ENCODE data around the gene KRT38. TPM values are rescaled to one million over a fixed set of nuclear protein-coding genes. Genes with fewer than 3 reads are reported as not detected.
"Not testable (repeated sequence)": the region's sequence is repeated elsewhere in the genome, so short reads cannot be mapped to it uniquely, and the experiment has no call there.

Gene KRT38
- total RNA-seq, 1 experiment from 2014 or later: not detected

GRCh38 chr17:41413982-41414381 lies 26.8 kb downstream of the KRT38 start:
- in situ Hi-C loops (cut with HindIII; ENCODE audit: low pct_unique_long_range_greater_than_20kb, low sequenced_read_pairs): no loop called here
- DNase-seq (ENCODE audit: low read depth, low spot score): no peak

GRCh38 chr17:41413353-41413957 lies 27.3 kb downstream of the KRT38 start:
- DNase-seq (ENCODE audit: low read depth, low spot score): no peak
- in situ Hi-C loops (cut with HindIII; ENCODE audit: low pct_unique_long_range_greater_than_20kb, low sequenced_read_pairs): no loop called here

GRCh38 chr17:41411072-41411840 lies 29.5 kb downstream of the KRT38 start:
- in situ Hi-C loops (cut with HindIII; ENCODE audit: low pct_unique_long_range_greater_than_20kb, low sequenced_read_pairs): no loop called here
- DNase-seq (ENCODE audit: low read depth, low spot score): no peak

GRCh38 chr17:41407226-41407625 lies 33.6 kb downstream of the KRT38 start:
- in situ Hi-C loops (cut with HindIII; ENCODE audit: low pct_unique_long_range_greater_than_20kb, low sequenced_read_pairs): no loop called here
- no peak for DNase-seq (ENCODE audit: low read depth, low spot score)

- DNase-seq (ENCODE audit: low read depth, low spot score): no peak
- in situ Hi-C loops (cut with HindIII; ENCODE audit: low pct_unique_long_range_greater_than_20kb, low sequenced_read_pairs): no loop called here
Measured at GRCh38 chr17:41406205-41406604, 34.6 kb downstream of the KRT38 start.

- peak; percentile 76 for DNase-seq (ENCODE audit: low read depth, low spot score)
- in situ Hi-C loops (cut with HindIII; ENCODE audit: low pct_unique_long_range_greater_than_20kb, low sequenced_read_pairs): no loop called here
Measured at GRCh38 chr17:41404024-41404671, 36.6 kb downstream of the KRT38 start.

- peak; percentile 49 for DNase-seq (ENCODE audit: low read depth, low spot score)
- in situ Hi-C loops (cut with HindIII; ENCODE audit: low pct_unique_long_range_greater_than_20kb, low sequenced_read_pairs): no loop called here
Measured at GRCh38 chr17:41403404-41404023, 37.3 kb downstream of the KRT38 start.

- in situ Hi-C loops (cut with HindIII; ENCODE audit: low pct_unique_long_range_greater_than_20kb, low sequenced_read_pairs): no loop called here
- DNase-seq (ENCODE audit: low read depth, low spot score): no peak
Measured at GRCh38 chr17:41402161-41402560, 38.6 kb downstream of the KRT38 start.

- DNase-seq (ENCODE audit: low read depth, low spot score): no peak
- in situ Hi-C loops (cut with HindIII; ENCODE audit: low pct_unique_long_range_greater_than_20kb, low sequenced_read_pairs): no loop called here
Measured at GRCh38 chr17:41396996-41397660, 43.7 kb downstream of the KRT38 start, which contains the start of gene KRT31. Gene KRT31 (minus strand): TSS chr17:41397608. CDS start chr17:41397539, 69 bp downstream.

GRCh38 chr17:41396340-41396739 lies 44.4 kb downstream of the KRT38 start:
- in situ Hi-C loops (cut with HindIII; ENCODE audit: low pct_unique_long_range_greater_than_20kb, low sequenced_read_pairs): no loop called here
- DNase-seq (ENCODE audit: low read depth, low spot score): no peak

GRCh38 chr17:41395611-41396010 lies 45.2 kb downstream of the KRT38 start:
- in situ Hi-C loops (cut with HindIII; ENCODE audit: low pct_unique_long_range_greater_than_20kb, low sequenced_read_pairs): no loop called here
- DNase-seq (ENCODE audit: low read depth, low spot score): no peak

- in situ Hi-C loops (cut with HindIII; ENCODE audit: low pct_unique_long_range_greater_than_20kb, low sequenced_read_pairs); DNase-seq (ENCODE audit: low read depth, low spot score): not testable (repeated sequence)
Measured at GRCh38 chr17:41395044-41395443, 45.7 kb downstream of the KRT38 start.

GRCh38 chr17:41394254-41394996 lies 46.4 kb downstream of the KRT38 start:
- in situ Hi-C loops (cut with HindIII; ENCODE audit: low pct_unique_long_range_greater_than_20kb, low sequenced_read_pairs): no loop called here
- DNase-seq (ENCODE audit: low read depth, low spot score): no peak

- DNase-seq (ENCODE audit: low read depth, low spot score): no peak
- in situ Hi-C loops (cut with HindIII; ENCODE audit: low pct_unique_long_range_greater_than_20kb, low sequenced_read_pairs): no loop called here
Measured at GRCh38 chr17:41393826-41394225, 47.0 kb downstream of the KRT38 start.

- in situ Hi-C loops (cut with HindIII; ENCODE audit: low pct_unique_long_range_greater_than_20kb, low sequenced_read_pairs): no loop called here
- no peak for DNase-seq (ENCODE audit: low read depth, low spot score)
Measured at GRCh38 chr17:41393294-41393693, 47.5 kb downstream of the KRT38 start.

- DNase-seq (ENCODE audit: low read depth, low spot score): no peak
- in situ Hi-C loops (cut with HindIII; ENCODE audit: low pct_unique_long_range_greater_than_20kb, low sequenced_read_pairs): no loop called here
Measured at GRCh38 chr17:41392278-41392677, 48.5 kb downstream of the KRT38 start.

GRCh38 chr17:41391535-41391934 lies 49.2 kb downstream of the KRT38 start:
- DNase-seq (ENCODE audit: low read depth, low spot score): no peak
- in situ Hi-C loops (cut with HindIII; ENCODE audit: low pct_unique_long_range_greater_than_20kb, low sequenced_read_pairs): no loop called here

Measured in SK-MEL-5 (cell line).